ENCODE measurements around the gene HRG. TPM values are rescaled to one million over a fixed set of nuclear protein-coding genes. Genes with fewer than 3 reads are reported as not detected.

The HRG gene
- total RNA-seq, 1 experiment from 2014 or later = not detected

GRCh38 chr3:186678604-186679003 is 12.8 kb downstream of the HRG start:
- Histone ChIP-seq H3K4me3 (ENCODE audit: low read depth in 2 of 2, low read length in 2 of 2) (no peak overlapping the region), H3K36me3 (ENCODE audit: control insufficient read depth, insufficient read depth, low read length) (no peaks in the 10 kb centered on the region), H3K27ac (ENCODE audit: low read length) (no peak overlapping the region), H3K9me3 (ENCODE audit: control insufficient read depth, insufficient read depth, low read depth, low read length) (no peaks in the 10 kb centered on the region), H3K27me3 (ENCODE audit: control insufficient read depth, insufficient read depth, low read length) (peaks cover 13% of the 10 kb centered on the region), H3K4me1 (ENCODE audit: control insufficient read depth, insufficient read depth, low read length) (no peaks in the 10 kb centered on the region)
- ATAC-seq = no peak
- ChIA-PET CTCF (no interaction called here), POLR2A (no interaction called here)
- BruUV-seq (replicated peaks) = no TSS peak
- DNase-seq (ENCODE audit: low read depth, low spot score) = no peak
- in situ Hi-C loops (cut with HindIII; ENCODE audit: low pct_unique_long_range_greater_than_20kb, low sequenced_read_pairs) (no loop called here), intact Hi-C loops (cut with micrococcal nuclease; ENCODE audit: unreplicated experiment) (no loop called here)
- TF ChIP-seq TCF7L2 (IDR thresholded peaks at IDR 0.05; ENCODE audit: low read depth, low read length) = no peak
- no peak for TF ChIP-seq POLR2AphosphoS5 (IDR thresholded peaks at IDR 0.05; ENCODE audit: low read depth, low read length)
- no peak for TF ChIP-seq REST (IDR thresholded peaks at IDR 0.05; ENCODE audit: insufficient read depth in 1 of 2, low read depth in 2 of 2, low read length in 1 of 2)
- TF ChIP-seq SIN3A (IDR thresholded peaks at IDR 0.05; ENCODE audit: borderline replicate concordance, insufficient read depth, low read depth, low read length) = no peak

- DNase-seq (ENCODE audit: low read depth, low spot score) = no peak
- no TSS peak for BruUV-seq (replicated peaks)
Measured at GRCh38 chr3:186679151-186679550, 13.3 kb downstream of the HRG start.

More at GRCh38 chr3:186679151-186679550, 13.3 kb downstream of the HRG start:
- Histone ChIP-seq H3K9me3 (ENCODE audit: control insufficient read depth, insufficient read depth, low read depth, low read length) (no peaks in the 10 kb centered on the region), H3K27ac (ENCODE audit: low read length) (no peak overlapping the region), H3K4me3 (ENCODE audit: low read depth in 2 of 2, low read length in 2 of 2) (no peak overlapping the region), H3K4me1 (ENCODE audit: control insufficient read depth, insufficient read depth, low read length) (no peaks in the 10 kb centered on the region), H3K36me3 (ENCODE audit: control insufficient read depth, insufficient read depth, low read length) (no peaks in the 10 kb centered on the region), H3K27me3 (ENCODE audit: control insufficient read depth, insufficient read depth, low read length) (peaks cover 7% of the 10 kb centered on the region)
- in situ Hi-C loops (cut with HindIII; ENCODE audit: low pct_unique_long_range_greater_than_20kb, low sequenced_read_pairs) (no loop called here), intact Hi-C loops (cut with micrococcal nuclease; ENCODE audit: unreplicated experiment) (no loop called here)
- CTCF ChIA-PET = no interaction called here
- ATAC-seq = no peak
- TF ChIP-seq REST (IDR thresholded peaks at IDR 0.05; ENCODE audit: insufficient read depth in 1 of 2, low read depth in 2 of 2, low read length in 1 of 2) (no peak), CTCF (IDR thresholded peaks at IDR 0.05) (no peak), SIN3A (IDR thresholded peaks at IDR 0.05; ENCODE audit: borderline replicate concordance, insufficient read depth, low read depth, low read length) (no peak), POLR2AphosphoS5 (IDR thresholded peaks at IDR 0.05; ENCODE audit: low read depth, low read length) (no peak), TCF7L2 (IDR thresholded peaks at IDR 0.05; ENCODE audit: low read depth, low read length) (no peak)
- POLR2A ChIA-PET = no interaction called here

All from Panc1 (cell line).